PFSK-1 (cell line): Measurements from ENCODE around the gene PTTG2.

Experiments used
- POLR2AphosphoS5 ChIP-seq: IDR thresholded peaks from 2 replicates; pipeline ENCODE4 v1.6.1; 2012; ENCODE audit warnings: low read depth, mild to moderate bottlenecking, control low read depth, low read length, moderate library complexity
- REST ChIP-seq, 2 experiments: IDR thresholded peaks; 2 replicates each; pipeline versions ENCODE4 v1.6.1 to v1.8.0; 2011 to 2012; ENCODE audit warnings: low read depth in 2 of 2, low read length in 2 of 2, control low read depth in 1 of 2, inconsistent platforms in 1 of 2, mild to moderate bottlenecking in 1 of 2, moderate library complexity in 1 of 2; ENCODE audit not compliant: insufficient read depth in 1 of 2
- TAF1 ChIP-seq: IDR thresholded peaks from 2 replicates; pipeline ENCODE4 v1.6.1; 2012; ENCODE audit warnings: low read length, control low read depth, borderline replicate concordance; ENCODE audit not compliant: insufficient read depth

GRCh38 chr4:37970702-37971101 is 10.5 kb downstream of the PTTG2 start:
- TF ChIP-seq REST (IDR thresholded peaks at IDR 0.05; ENCODE audit: insufficient read depth in 1 of 2, low read depth in 2 of 2, low read length in 2 of 2): no peak
- no peak for TF ChIP-seq POLR2AphosphoS5
- TF ChIP-seq TAF1: no peak
